SK-N-SH (cell line): ENCODE data around the gene TMEM11. TPM values are rescaled to one million over a fixed set of nuclear protein-coding genes. Genes with fewer than 3 reads are reported as not detected.

ENCODE experiments used
- CTCF ChIA-PET: fragments of 300-600, 350-600 bp; formaldehyde crosslinking; extraction: SDS; loops from one replicate; lab custom pipeline; 2021; lab: Yijun Ruan, JAX
- POLR2A ChIA-PET: fragments of 350-600 bp; sonication (Branson Sonifier 250); formaldehyde crosslinking; extraction: SDS; loops from one replicate; lab custom pipeline; 2020; ENCODE audit warnings: antibody characterized with exemption, inconsistent platforms; lab: Yijun Ruan, JAX
- DNase-seq: peaks from one replicate; pipeline ENCODE4 v3.0.0; 2012
- H2AFZ ChIP-seq: fragments of 200-600 bp; sonication (generic); 2 replicates; pipeline ENCODE4 v1.8.1; 2016; ENCODE audit warnings: antibody characterized with exemption, mild to moderate bottlenecking, low read depth
- H3F3A ChIP-seq: fragments of 200-600 bp; sonication (generic); replicated peaks from 2 replicates; pipeline ENCODE3; 2016; ENCODE audit warnings: antibody characterized with exemption, mild to moderate bottlenecking; ENCODE audit not compliant: insufficient read depth
- H3K27ac ChIP-seq, 2 experiments: fragments of 200-500 bp in 1 of 2; fragments of 200-600 bp in 1 of 2; sonication (Bioruptor generic) in 1 of 2; sonication (generic), shearing (Covaris generic) in 1 of 2; 2 replicates each; pipeline versions ENCODE4 v1.5.1 to v1.6.1; 2014 to 2016; ENCODE audit warnings: low read depth in 2 of 2, inconsistent platforms in 1 of 2, low read length in 1 of 2, mild to moderate bottlenecking in 1 of 2, mixed read lengths in 1 of 2
- H3K27me3 ChIP-seq: fragments of 200-600 bp; sonication (generic), shearing (Covaris generic); 2 replicates; pipeline ENCODE4 v1.6.1; 2016; ENCODE audit warnings: mixed run types; ENCODE audit not compliant: insufficient read depth
- H3K36me3 ChIP-seq, 2 experiments: fragments of 200-500 bp in 1 of 2; fragments of 200-600 bp in 1 of 2; sonication (Bioruptor generic) in 1 of 2; sonication (generic) in 1 of 2; replicated peaks in 1 of 2; 2 replicates each; pipeline versions ENCODE3 to v1.5.1; 2014 to 2016; ENCODE audit warnings: low read length in 1 of 2, mild to moderate bottlenecking in 1 of 2; ENCODE audit not compliant: insufficient read depth in 2 of 2, control insufficient read depth in 1 of 2
- H3K4me1 ChIP-seq, 2 experiments: fragments of 200-500 bp in 1 of 2; fragments of 200-600 bp in 1 of 2; sonication (Bioruptor generic) in 1 of 2; sonication (generic), shearing (Covaris generic) in 1 of 2; 2 replicates each; pipeline versions ENCODE4 v1.5.1 to v1.6.1; 2014 to 2016; ENCODE audit warnings: low read depth in 1 of 2, low read length in 1 of 2, mixed run types in 1 of 2; ENCODE audit not compliant: insufficient read depth in 2 of 2, control insufficient read depth in 1 of 2
- H3K4me2 ChIP-seq: fragments of 200-600 bp; sonication (generic), shearing (Covaris generic); 2 replicates; pipeline ENCODE4 v1.6.1; 2017; ENCODE audit warnings: mixed run types
- H3K4me3 ChIP-seq, 2 experiments: fragments of 200-500 bp in 1 of 2; fragments of 200-600 bp in 1 of 2; sonication (Bioruptor generic) in 1 of 2; sonication (generic), shearing (Covaris generic) in 1 of 2; 2 replicates each; pipeline versions ENCODE4 v1.5.1 to v1.8.1; 2014 to 2016; ENCODE audit warnings: low read depth in 2 of 2, inconsistent platforms in 1 of 2, low read length in 1 of 2, mild to moderate bottlenecking in 1 of 2, mixed read lengths in 1 of 2, moderate library complexity in 1 of 2
- H3K79me2 ChIP-seq: fragments of 200-600 bp; sonication (generic); 2 replicates; pipeline ENCODE4 v1.8.1; 2017; ENCODE audit warnings: mild to moderate bottlenecking; ENCODE audit not compliant: insufficient read depth
- H3K9ac ChIP-seq: fragments of 200-600 bp; sonication (generic); 2 replicates; pipeline ENCODE4 v1.6.1; 2017; ENCODE audit warnings: mixed run types
- H3K9me2 ChIP-seq: fragments of 200-600 bp; sonication (generic); 2 replicates; pipeline ENCODE4 v1.6.1; 2017; ENCODE audit warnings: mixed run types
- H3K9me3 ChIP-seq: fragments of 200-600 bp; sonication (generic); 2 replicates; pipeline ENCODE4 v1.6.1; 2017; ENCODE audit warnings: mixed run types, mild to moderate bottlenecking, moderate library complexity
- H4K20me1 ChIP-seq: fragments of 200-600 bp; sonication (generic); 2 replicates; pipeline ENCODE4 v1.6.1; 2017; ENCODE audit warnings: mild to moderate bottlenecking, mixed run types; ENCODE audit not compliant: insufficient read depth
- CHD2 ChIP-seq: fragments of 150-350 bp; IDR thresholded peaks from 2 replicates; pipeline ENCODE4 v1.6.1; 2018; ENCODE audit warnings: low read length; ENCODE audit not compliant: partially characterized antibody
- CTCF ChIP-seq: fragments of 200-600 bp; sonication (generic); IDR thresholded peaks from 2 replicates; pipeline ENCODE4 v1.6.1; 2017; ENCODE audit warnings: antibody characterized with exemption, mild to moderate bottlenecking, moderate library complexity
- ELF1 ChIP-seq: IDR thresholded peaks from 2 replicates; pipeline ENCODE4 v1.4.0; 2012
- EP300 ChIP-seq, 2 experiments: IDR thresholded peaks; 2 replicates each; pipeline versions ENCODE4 v1.4.0 to v1.6.1; 2012; ENCODE audit warnings: borderline replicate concordance in 1 of 2, low read depth in 1 of 2, low read length in 1 of 2
- FOXJ3 ChIP-seq: sonication (generic); formaldehyde crosslinking; IDR thresholded peaks from 2 replicates; pipeline ENCODE4 v1.5.1; 2020; ENCODE audit warnings: mild to moderate bottlenecking, missing genetic modification reagents
- GATA2 ChIP-seq: sonication (generic); formaldehyde crosslinking; IDR thresholded peaks from 2 replicates; pipeline ENCODE4 v1.5.0; 2020; ENCODE audit warnings: mild to moderate bottlenecking, missing genetic modification reagents
- JUND ChIP-seq: IDR thresholded peaks from 2 replicates; pipeline ENCODE4 v1.4.0; 2012
- MXI1 ChIP-seq: IDR thresholded peaks from 2 replicates; pipeline ENCODE4 v1.6.1; 2012; ENCODE audit warnings: mild to moderate bottlenecking, low read depth, low read length, improper control_type of control experiment
- NFIC ChIP-seq: IDR thresholded peaks from 2 replicates; pipeline ENCODE4 v1.4.0; 2012; ENCODE audit warnings: borderline replicate concordance
- NRF1 ChIP-seq: IDR thresholded peaks from 2 replicates; pipeline ENCODE4 v1.6.1; 2012; ENCODE audit warnings: low read depth, mild to moderate bottlenecking, low read length
- PBX3 ChIP-seq: IDR thresholded peaks from 2 replicates; pipeline ENCODE4; 2012
- POLR2AphosphoS5 ChIP-seq: IDR thresholded peaks from 2 replicates; pipeline ENCODE4 v1.6.1; 2012; ENCODE audit warnings: low read depth, low read length
- RAD21 ChIP-seq: IDR thresholded peaks from 2 replicates; pipeline ENCODE4 v1.6.1; 2012; ENCODE audit warnings: mild to moderate bottlenecking, low read length
- REST ChIP-seq: IDR thresholded peaks from 2 replicates; pipeline ENCODE4 v1.6.1; 2012; ENCODE audit warnings: mild to moderate bottlenecking, low read depth, low read length, moderate library complexity
- RFX5 ChIP-seq: IDR thresholded peaks from 2 replicates; pipeline ENCODE4 v1.6.1; 2012; ENCODE audit warnings: mild to moderate bottlenecking, improper control_type of control experiment, low read length
- RXRA ChIP-seq: IDR thresholded peaks from 2 replicates; pipeline ENCODE4 v1.4.0; 2012; ENCODE audit warnings: low read depth, mild to moderate bottlenecking, borderline replicate concordance
- TCF12 ChIP-seq: IDR thresholded peaks from 2 replicates; pipeline ENCODE4 v1.4.0; 2012
- YY1 ChIP-seq: IDR thresholded peaks from 2 replicates; pipeline ENCODE4 v1.4.0; 2012; ENCODE audit warnings: low read depth, mild to moderate bottlenecking
- WGBS: methylation state at CpG from one replicate; pipeline ENCODE4 v1.1.6; 2017; ENCODE audit warnings: low lambda C conversion rate; 5-methylcytosine and 5-hydroxymethylcytosine counted together
- polyA plus RNA-seq, 3 experiments: library from polyadenylated mRNA; depleted of rRNA; stranded (reverse); fragments of >200 nt; gene quantifications; 2 replicates each; pipeline ENCODE4 v1.2.3, GENCODE V29; 2012

TMEM11 gene
- polyA plus RNA-seq, 1 of the 3 experiments (the other 2 are of a cell fraction): 52.3 TPM

GRCh38 chr17:21171309-21171922 is 42.5 kb downstream of the TMEM11 start:
- H3K4me1 ChIP-seq: no peaks in the 10 kb centered on the region
- no peak overlapping the region for H3K9ac ChIP-seq
- H3K27ac ChIP-seq: no peak overlapping the region
- no peaks in the 10 kb centered on the region for H3K9me3 ChIP-seq
- no peak for TF ChIP-seq RFX5
- TF ChIP-seq MXI1: no peak
- TF ChIP-seq GATA2 (CRISPR knock-in tag): no peak
- TF ChIP-seq NFIC: no peak
- TF ChIP-seq TCF12: no peak
- no peak for TF ChIP-seq NRF1
- TF ChIP-seq CTCF: no peak
- TF ChIP-seq, all 33 proteins: peak for 0
- no peak for DNase-seq
- H2AFZ ChIP-seq: no peak overlapping the region
- POLR2A ChIA-PET: no interaction called here
- H3F3A ChIP-seq: no peaks in the 10 kb centered on the region
- H3K27me3 ChIP-seq: no peaks in the 10 kb centered on the region
- 93% methylated on average over 12 of the region's 12 CpGs for WGBS
- no peaks in the 10 kb centered on the region for H4K20me1 ChIP-seq
- H3K4me2 ChIP-seq: no peak overlapping the region
- CTCF ChIA-PET: interaction anchor here (0.7 kb wide), 1 partner anchor 72 kb away, joined by 3 read pairs; no protein-coding TSS in a partner anchor
- H3K36me3 ChIP-seq: no peaks in the 10 kb centered on the region
- H3K4me3 ChIP-seq: no peak overlapping the region
- no peaks in the 10 kb centered on the region for H3K79me2 ChIP-seq
- no peaks in the 10 kb centered on the region for H3K9me2 ChIP-seq

GRCh38 chr17:21170809-21171208 is 43.2 kb downstream of the TMEM11 start:
- H3K79me2 ChIP-seq: no peaks in the 10 kb centered on the region
- H3K4me3 ChIP-seq: no peak overlapping the region
- H3K9me3 ChIP-seq: no peaks in the 10 kb centered on the region
- no peaks in the 10 kb centered on the region; a peak in 1 of 4 replicates for H3K4me1 ChIP-seq
- H3K9ac ChIP-seq: no peak overlapping the region
- H3K9me2 ChIP-seq: no peaks in the 10 kb centered on the region
- TF ChIP-seq EP300 (IDR thresholded peaks at IDR 0.05; ENCODE audit: borderline replicate concordance in 1 of 2, low read depth in 1 of 2, low read length in 1 of 2) (no peak), POLR2AphosphoS5 (no peak), ELF1 (no peak)
- no peak overlapping the region for H2AFZ ChIP-seq
- no peak for DNase-seq
- 92% methylated on average over 7 of the region's 7 CpGs for WGBS
- H3K4me2 ChIP-seq: no peak overlapping the region
- no peaks in the 10 kb centered on the region for H3K27me3 ChIP-seq
- H3F3A ChIP-seq: no peaks in the 10 kb centered on the region
- no peak overlapping the region for H3K27ac ChIP-seq
- H4K20me1 ChIP-seq: no peaks in the 10 kb centered on the region
- CTCF ChIA-PET: interaction anchor here (0.9 to 1.2 kb wide), 2 partner anchors 11 to 43 kb away, joined by 3 read pairs; no protein-coding TSS in a partner anchor
- POLR2A ChIA-PET: no interaction called here
- H3K36me3 ChIP-seq: no peaks in the 10 kb centered on the region

- ChIA-PET POLR2A (no interaction called here), CTCF (interaction anchor here (1.0 to 1.2 kb wide), 2 partner anchors 41 to 44 kb away, joined by 3 read pairs; partner anchors contain the start of gene TMEM11)
- Histone ChIP-seq H3K79me2 (no peaks in the 10 kb centered on the region), H3K4me1 (no peaks in the 10 kb centered on the region; a peak in 1 of 4 replicates), H3K27me3 (no peaks in the 10 kb centered on the region), H3K9ac (no peak overlapping the region), H3K9me3 (no peaks in the 10 kb centered on the region), H3K4me2 (no peak overlapping the region), H4K20me1 (no peaks in the 10 kb centered on the region), H3K9me2 (no peaks in the 10 kb centered on the region), H3K27ac (no peak overlapping the region), H3K36me3 (no peaks in the 10 kb centered on the region), H3K4me3 (no peak overlapping the region), H2AFZ (no peak overlapping the region), H3F3A (no peaks in the 10 kb centered on the region)
- no peak for DNase-seq
- 92% methylated on average over 2 of the region's 7 CpGs for WGBS
- TF ChIP-seq CHD2: no peak
- TF ChIP-seq NRF1: no peak
- TF ChIP-seq REST: no peak
- no peak for TF ChIP-seq FOXJ3 (CRISPR knock-in tag)
- no peak for TF ChIP-seq YY1
- no peak for TF ChIP-seq JUND
- no peak for TF ChIP-seq RXRA
- no peak for TF ChIP-seq RAD21
- no peak for TF ChIP-seq PBX3
Observed at GRCh38 chr17:21169496-21169895, 44.5 kb downstream of the TMEM11 start.
